Measurements from ENCODE around the gene PUS1.

DNA sequence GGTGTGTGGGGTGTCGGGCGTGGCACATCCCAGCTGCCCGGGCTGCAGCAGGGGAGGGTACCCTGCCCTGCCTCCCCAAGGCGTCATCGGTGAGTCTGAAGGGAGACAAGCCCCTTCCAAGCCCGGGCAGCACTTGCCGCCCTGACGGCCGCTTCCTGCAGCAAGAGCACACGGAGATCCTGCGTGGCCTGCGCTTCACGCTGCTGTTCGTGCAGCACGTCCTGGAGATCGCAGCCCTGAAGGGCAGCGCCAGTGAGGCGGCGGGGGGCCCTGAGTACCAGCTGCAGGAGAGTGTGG is 10.1 kb upstream of the PUS1 start:
- TF ChIP-seq, protein P1, sequence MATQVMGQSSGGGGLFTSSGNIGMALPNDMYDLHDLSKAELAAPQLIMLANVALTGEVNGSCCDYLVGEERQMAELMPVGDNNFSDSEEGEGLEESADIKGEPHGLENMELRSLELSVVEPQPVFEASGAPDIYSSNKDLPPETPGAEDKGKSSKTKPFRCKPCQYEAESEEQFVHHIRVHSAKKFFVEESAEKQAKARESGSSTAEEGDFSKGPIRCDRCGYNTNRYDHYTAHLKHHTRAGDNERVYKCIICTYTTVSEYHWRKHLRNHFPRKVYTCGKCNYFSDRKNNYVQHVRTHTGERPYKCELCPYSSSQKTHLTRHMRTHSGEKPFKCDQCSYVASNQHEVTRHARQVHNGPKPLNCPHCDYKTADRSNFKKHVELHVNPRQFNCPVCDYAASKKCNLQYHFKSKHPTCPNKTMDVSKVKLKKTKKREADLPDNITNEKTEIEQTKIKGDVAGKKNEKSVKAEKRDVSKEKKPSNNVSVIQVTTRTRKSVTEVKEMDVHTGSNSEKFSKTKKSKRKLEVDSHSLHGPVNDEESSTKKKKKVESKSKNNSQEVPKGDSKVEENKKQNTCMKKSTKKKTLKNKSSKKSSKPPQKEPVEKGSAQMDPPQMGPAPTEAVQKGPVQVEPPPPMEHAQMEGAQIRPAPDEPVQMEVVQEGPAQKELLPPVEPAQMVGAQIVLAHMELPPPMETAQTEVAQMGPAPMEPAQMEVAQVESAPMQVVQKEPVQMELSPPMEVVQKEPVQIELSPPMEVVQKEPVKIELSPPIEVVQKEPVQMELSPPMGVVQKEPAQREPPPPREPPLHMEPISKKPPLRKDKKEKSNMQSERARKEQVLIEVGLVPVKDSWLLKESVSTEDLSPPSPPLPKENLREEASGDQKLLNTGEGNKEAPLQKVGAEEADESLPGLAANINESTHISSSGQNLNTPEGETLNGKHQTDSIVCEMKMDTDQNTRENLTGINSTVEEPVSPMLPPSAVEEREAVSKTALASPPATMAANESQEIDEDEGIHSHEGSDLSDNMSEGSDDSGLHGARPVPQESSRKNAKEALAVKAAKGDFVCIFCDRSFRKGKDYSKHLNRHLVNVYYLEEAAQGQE (tag by site-specific recombination; IDR thresholded peaks at IDR 0.05): no peak
- TF ChIP-seq CTCF (tag by site-specific recombination; IDR thresholded peaks at IDR 0.05) (no peak), ZNF140 (tag by site-specific recombination; IDR thresholded peaks at IDR 0.05) (no peak), ZBTB1 (tag by site-specific recombination; IDR thresholded peaks at IDR 0.05) (no peak), ZNF302 (tag by site-specific recombination; IDR thresholded peaks at IDR 0.05; ENCODE audit: low read depth) (no peak), ZNF19 (tag by site-specific recombination; IDR thresholded peaks at IDR 0.05; ENCODE audit: low read depth) (no peak), ZNF214 (tag by site-specific recombination; IDR thresholded peaks at IDR 0.05; ENCODE audit: borderline replicate concordance) (no peak), GLI4 (tag by site-specific recombination; IDR thresholded peaks at IDR 0.05) (no peak), ZNF777 (tag by site-specific recombination; IDR thresholded peaks at IDR 0.05; ENCODE audit: borderline replicate concordance) (no peak), ZFP37 (tag by site-specific recombination; IDR thresholded peaks at IDR 0.05) (no peak), KLF8 (tag by site-specific recombination; IDR thresholded peaks at IDR 0.05) (peak; percentile 81), ZNF362 (tag by site-specific recombination; IDR thresholded peaks at IDR 0.05) (no peak)
- TF ChIP-seq, protein P2, sequence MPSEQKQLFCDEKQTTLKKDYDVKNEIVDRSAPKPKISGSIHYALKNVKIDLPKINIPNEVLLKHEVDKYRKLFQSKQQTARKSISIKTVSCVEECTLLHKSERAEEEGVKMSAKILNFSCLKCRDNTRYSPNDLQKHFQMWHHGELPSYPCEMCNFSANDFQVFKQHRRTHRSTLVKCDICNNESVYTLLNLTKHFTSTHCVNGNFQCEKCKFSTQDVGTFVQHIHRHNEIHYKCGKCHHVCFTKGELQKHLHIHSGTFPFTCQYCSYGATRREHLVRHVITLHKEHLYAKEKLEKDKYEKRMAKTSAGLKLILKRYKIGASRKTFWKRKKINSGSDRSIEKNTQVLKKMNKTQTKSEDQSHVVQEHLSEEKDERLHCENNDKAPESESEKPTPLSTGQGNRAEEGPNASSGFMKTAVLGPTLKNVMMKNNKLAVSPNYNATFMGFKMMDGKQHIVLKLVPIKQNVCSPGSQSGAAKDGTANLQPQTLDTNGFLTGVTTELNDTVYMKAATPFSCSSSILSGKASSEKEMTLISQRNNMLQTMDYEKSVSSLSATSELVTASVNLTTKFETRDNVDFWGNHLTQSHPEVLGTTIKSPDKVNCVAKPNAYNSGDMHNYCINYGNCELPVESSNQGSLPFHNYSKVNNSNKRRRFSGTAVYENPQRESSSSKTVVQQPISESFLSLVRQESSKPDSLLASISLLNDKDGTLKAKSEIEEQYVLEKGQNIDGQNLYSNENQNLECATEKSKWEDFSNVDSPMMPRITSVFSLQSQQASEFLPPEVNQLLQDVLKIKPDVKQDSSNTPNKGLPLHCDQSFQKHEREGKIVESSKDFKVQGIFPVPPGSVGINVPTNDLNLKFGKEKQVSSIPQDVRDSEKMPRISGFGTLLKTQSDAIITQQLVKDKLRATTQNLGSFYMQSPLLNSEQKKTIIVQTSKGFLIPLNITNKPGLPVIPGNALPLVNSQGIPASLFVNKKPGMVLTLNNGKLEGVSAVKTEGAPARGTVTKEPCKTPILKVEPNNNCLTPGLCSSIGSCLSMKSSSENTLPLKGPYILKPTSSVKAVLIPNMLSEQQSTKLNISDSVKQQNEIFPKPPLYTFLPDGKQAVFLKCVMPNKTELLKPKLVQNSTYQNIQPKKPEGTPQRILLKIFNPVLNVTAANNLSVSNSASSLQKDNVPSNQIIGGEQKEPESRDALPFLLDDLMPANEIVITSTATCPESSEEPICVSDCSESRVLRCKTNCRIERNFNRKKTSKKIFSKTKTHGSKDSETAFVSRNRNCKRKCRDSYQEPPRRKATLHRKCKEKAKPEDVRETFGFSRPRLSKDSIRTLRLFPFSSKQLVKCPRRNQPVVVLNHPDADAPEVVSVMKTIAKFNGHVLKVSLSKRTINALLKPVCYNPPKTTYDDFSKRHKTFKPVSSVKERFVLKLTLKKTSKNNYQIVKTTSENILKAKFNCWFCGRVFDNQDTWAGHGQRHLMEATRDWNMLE (tag by site-specific recombination; conservative IDR thresholded peaks at IDR 0.05; ENCODE audit: low read depth): no peak
- TF ChIP-seq, protein P3, sequence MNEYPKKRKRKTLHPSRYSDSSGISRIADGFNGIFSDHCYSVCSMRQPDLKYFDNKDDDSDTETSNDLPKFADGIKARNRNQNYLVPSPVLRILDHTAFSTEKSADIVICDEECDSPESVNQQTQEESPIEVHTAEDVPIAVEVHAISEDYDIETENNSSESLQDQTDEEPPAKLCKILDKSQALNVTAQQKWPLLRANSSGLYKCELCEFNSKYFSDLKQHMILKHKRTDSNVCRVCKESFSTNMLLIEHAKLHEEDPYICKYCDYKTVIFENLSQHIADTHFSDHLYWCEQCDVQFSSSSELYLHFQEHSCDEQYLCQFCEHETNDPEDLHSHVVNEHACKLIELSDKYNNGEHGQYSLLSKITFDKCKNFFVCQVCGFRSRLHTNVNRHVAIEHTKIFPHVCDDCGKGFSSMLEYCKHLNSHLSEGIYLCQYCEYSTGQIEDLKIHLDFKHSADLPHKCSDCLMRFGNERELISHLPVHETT (tag by site-specific recombination; IDR thresholded peaks at IDR 0.05): no peak

All from HEK293 (cell line).